ENCODE results near the gene DYDC1. TPM values are rescaled to one million over a fixed set of nuclear protein-coding genes. Genes with fewer than 3 reads are reported as not detected.

The DYDC1 gene
- total RNA-seq, 2 experiments from 2014 or later, result not detected

- CTCF ChIA-PET, result no interaction called here
- Histone ChIP-seq H3K36me3 (ENCODE audit: insufficient read depth, low read length) (no peaks in the 10 kb centered on the region), H3K27ac (ENCODE audit: low read depth in 1 of 2, low read length in 2 of 2) (no peak overlapping the region), H3K9me3 (ENCODE audit: control insufficient read depth in 1 of 2, insufficient read depth in 1 of 2, low read length in 2 of 2) (peaks cover 13 to 18% of the 10 kb centered on the region in 2 experiments), H3K4me3 (ENCODE audit: low read length) (no peak overlapping the region), H3K4me1 (ENCODE audit: insufficient read depth, low read length) (no peaks in the 10 kb centered on the region), H3K27me3 (ENCODE audit: control insufficient read depth in 1 of 2, insufficient read depth in 2 of 2, low read length in 2 of 2) (peaks cover 0 to 5% of the 10 kb centered on the region in 2 experiments)
- intact Hi-C loops (cut with DNase I, micrococcal nuclease), result no loop called here
- Mint-ChIP-seq H3K9me3 (peaks cover 24% of the 10 kb centered on the region), H3K4me1 (ENCODE audit: low read depth) (no peaks in the 10 kb centered on the region), H3K27ac (no peak overlapping the region), H3K4me3 (no peak overlapping the region), H3K36me3 (ENCODE audit: low read depth) (no peaks in the 10 kb centered on the region), H3K27me3 (peaks cover 21% of the 10 kb centered on the region)
- TF ChIP-seq CTCF (IDR thresholded peaks at IDR 0.05), result no peak
- POLR2A ChIA-PET, result no interaction called here
- no peak for DNase-seq
- no peak for ATAC-seq (ENCODE audit: poor library complexity)
These were observed 59.6 kb downstream of the DYDC1 start for GRCh38 chr10:80296942-80297341.

GRCh38 chr10:80292607-80293239, 63.8 kb downstream of the DYDC1 start:
- Mint-ChIP-seq H3K27ac (no peak overlapping the region), H3K4me3 (no peak overlapping the region), H3K9me3 (peaks cover 5% of the 10 kb centered on the region), H3K4me1 (ENCODE audit: low read depth) (no peaks in the 10 kb centered on the region), H3K36me3 (ENCODE audit: low read depth) (no peaks in the 10 kb centered on the region), H3K27me3 (peaks cover 28% of the 10 kb centered on the region)
- POLR2A ChIA-PET, result no interaction called here
- DNase-seq (no peak), ATAC-seq (ENCODE audit: poor library complexity) (no peak)
- no peak overlapping the region for H3K4me3 ChIP-seq (ENCODE audit: low read length)
- no peak overlapping the region for H3K27ac ChIP-seq (ENCODE audit: low read depth in 1 of 2, low read length in 2 of 2)
- no peaks in the 10 kb centered on the region for H3K36me3 ChIP-seq (ENCODE audit: insufficient read depth, low read length)
- peaks cover 0 to 8% of the 10 kb centered on the region in 2 experiments for H3K27me3 ChIP-seq (ENCODE audit: control insufficient read depth in 1 of 2, insufficient read depth in 2 of 2, low read length in 2 of 2)
- CTCF ChIA-PET, result no interaction called here
- TF ChIP-seq CTCF (IDR thresholded peaks at IDR 0.05), result no peak
- intact Hi-C loops (cut with DNase I, micrococcal nuclease), result no loop called here
- H3K9me3 ChIP-seq (ENCODE audit: control insufficient read depth in 1 of 2, insufficient read depth in 1 of 2, low read length in 2 of 2), result peaks cover 3 to 6% of the 10 kb centered on the region in 2 experiments
- no peaks in the 10 kb centered on the region for H3K4me1 ChIP-seq (ENCODE audit: insufficient read depth, low read length)

- no peak for ATAC-seq (ENCODE audit: poor library complexity)
- DNase-seq, result no peak
- Histone ChIP-seq H3K9me3 (ENCODE audit: control insufficient read depth in 1 of 2, insufficient read depth in 1 of 2, low read length in 2 of 2) (no peaks in the 10 kb centered on the region), H3K36me3 (ENCODE audit: insufficient read depth, low read length) (no peaks in the 10 kb centered on the region), H3K4me1 (ENCODE audit: insufficient read depth, low read length) (no peaks in the 10 kb centered on the region), H3K27ac (ENCODE audit: low read depth in 1 of 2, low read length in 2 of 2) (no peak overlapping the region), H3K4me3 (ENCODE audit: low read length) (no peak overlapping the region), H3K27me3 (ENCODE audit: control insufficient read depth in 1 of 2, insufficient read depth in 2 of 2, low read length in 2 of 2) (peaks cover 0 to 8% of the 10 kb centered on the region in 2 experiments)
- intact Hi-C loops (cut with DNase I, micrococcal nuclease), result no loop called here
- H3K4me3 Mint-ChIP-seq, result no peak overlapping the region
- H3K4me1 Mint-ChIP-seq (ENCODE audit: low read depth), result no peaks in the 10 kb centered on the region
- no peaks in the 10 kb centered on the region for H3K9me3 Mint-ChIP-seq
- no peaks in the 10 kb centered on the region for H3K36me3 Mint-ChIP-seq (ENCODE audit: low read depth)
- POLR2A ChIA-PET, result no interaction called here
- CTCF ChIA-PET, result no interaction called here
- TF ChIP-seq CTCF (IDR thresholded peaks at IDR 0.05), result no peak
- no peak overlapping the region for H3K27ac Mint-ChIP-seq
- peaks cover 23% of the 10 kb centered on the region for H3K27me3 Mint-ChIP-seq
These were observed 65.9 kb downstream of the DYDC1 start for GRCh38 chr10:80290474-80291220.
